ENCODE measurements around the gene QKI. TPM values are rescaled to one million over a fixed set of nuclear protein-coding genes. Genes with fewer than 3 reads are reported as not detected.
A peak's percentile ranks its signal among the peaks of the same experiment; 100 is the strongest.

The QKI gene
- total and polyA plus RNA-seq, 10 of the 15 experiments (the other 5 are each of a cell fraction or from before 2014, with no cell fraction given), result 4.7 to 72.5 (median 38.9) TPM

GRCh38 chr6:163418311-163419029, 4.0 kb downstream of the QKI start:
- Histone ChIP-seq H3K4me3 (peak overlapping the region; percentile 61), H3K9ac (ENCODE audit: control insufficient read depth, insufficient read depth, low read length) (peak overlapping the region; percentile 53), H2AFZ (ENCODE audit: control insufficient read depth, low read depth, low read length) (no peak overlapping the region), H3K27ac (ENCODE audit: control insufficient read depth, insufficient read depth) (peak overlapping the region; percentile 27), H3K36me3 (ENCODE audit: control insufficient read depth in 2 of 2, insufficient read depth in 2 of 2, low read length in 1 of 2) (no peaks in the 10 kb centered on the region), H3K4me2 (ENCODE audit: control insufficient read depth, insufficient read depth) (peak overlapping the region; percentile 81), H4K20me1 (ENCODE audit: control insufficient read depth, insufficient read depth) (no peaks in the 10 kb centered on the region), H3K79me2 (ENCODE audit: control insufficient read depth, insufficient read depth, low read length) (peaks cover 84% of the 10 kb centered on the region), H3K27me3 (replicated peaks in 1 of 2; ENCODE audit: control insufficient read depth in 2 of 2, insufficient read depth in 2 of 2, low read length in 1 of 2) (no peaks in the 10 kb centered on the region), H3K4me1 (ENCODE audit: control insufficient read depth, insufficient read depth, low read length) (peaks cover 3% of the 10 kb centered on the region; the same call in 1 of the 2 replicates), H3K9me3 (replicated peaks; ENCODE audit: control insufficient read depth, insufficient read depth, low read length) (no peaks in the 10 kb centered on the region)
- CTCF ChIA-PET, result interaction anchor here (0.6 to 6.5 kb wide), 5 partner anchors 9 to 136 kb away, joined by 3 to 56 read pairs (median 19); no protein-coding TSS in a partner anchor
- DNase-seq (ENCODE audit: low read depth, low spot score) (no peak), ATAC-seq (no peak), FAIRE-seq (no peak)
- in situ Hi-C loops (cut with MboI), result no loop called here
- SMC1A ChIA-PET (ENCODE audit: uncharacterized antibody, unreplicated experiment), result interaction anchor here (0.8 to 7.0 kb wide), 6 partner anchors 9 to 137 kb away, joined by 3 to 39 read pairs (median 15); no protein-coding TSS in a partner anchor
- POLR2A ChIA-PET, result interaction anchor here (1.2 kb wide), 1 partner anchor 136 kb away, joined by 4 read pairs; no protein-coding TSS in a partner anchor
- BruUV-seq (replicated peaks), result no TSS peak
- WGBS (ENCODE audit: insufficient coverage, insufficient replicate concordance, low lambda C conversion rate, missing lambda C conversion rate), result 83% methylated on average over 5 of the region's 5 CpGs
- intact Hi-C loops (cut with micrococcal nuclease; ENCODE audit: unreplicated experiment), result loop anchor here (5.0 to 10.0 kb wide), 4 partner anchors 134 to 1509 kb away; no protein-coding TSS in a partner anchor
- 0 out of 2 replicates have a peak, but pooled peaks have one; percentile 54 for TF ChIP-seq MLLT1 (IDR thresholded peaks at IDR 0.05)
- no peak for TF ChIP-seq TCF3 (IDR thresholded peaks at IDR 0.05; ENCODE audit: borderline replicate concordance, insufficient read depth, low read depth, low read length)
- peak; percentile 89 for TF ChIP-seq ZBTB40 (IDR thresholded peaks at IDR 0.05; ENCODE audit: borderline replicate concordance)
- RAD21 ChIA-PET (ENCODE audit: unreplicated experiment), result interaction anchor here (1.0 to 5.4 kb wide), 4 partner anchors 9 to 540 kb away, joined by 3 to 26 read pairs (median 8); no protein-coding TSS in a partner anchor
